Activated T-cell treated with anti-CD3 and anti-CD28 coated beads, Interleukin-2, amount 50 U/mL, for 4 hours (primary cell): Measurements from ENCODE around the gene PCSK6. TPM values are rescaled to one million over a fixed set of nuclear protein-coding genes. Genes with fewer than 3 reads are reported as not detected.

Source experiments
- ATAC-seq, 2 donors: fragments of 200-7000 bp; cut with Tn5 transposase; one replicate each; pipeline ENCODE4 v1.10.0; 2021
- DNase-seq: peaks from one replicate; pipeline ENCODE4 v3.0.0-alpha.2; 2020
- H3K27me3 Mint-ChIP-seq: one replicate; pipeline ENCODE4 v1.8.0; 2021; ENCODE audit warnings: low read depth, mixed read lengths
- H3K36me3 Mint-ChIP-seq: one replicate; pipeline ENCODE4 v1.8.0; 2022; ENCODE audit warnings: mixed read lengths; ENCODE audit not compliant: insufficient read depth
- H3K4me1 Mint-ChIP-seq: one replicate; pipeline ENCODE4 v1.8.0; 2021; ENCODE audit warnings: low read depth, mixed read lengths
- H3K4me3 Mint-ChIP-seq: one replicate; pipeline ENCODE4 v1.8.0; 2021; ENCODE audit warnings: mild to moderate bottlenecking, moderate library complexity, mixed read lengths
- H3K9me3 Mint-ChIP-seq: one replicate; pipeline ENCODE4 v1.8.0; 2021; ENCODE audit warnings: mixed read lengths
- total RNA-seq, 3 donors: library from RNA; stranded (reverse); gene quantifications; one replicate each; pipeline ENCODE4 v1.2.1, GENCODE V29; 2021

Gene PCSK6
- total RNA-seq, 3 donors from 2014 or later: 0.53 to 0.83 (median 0.65) TPM

- Mint-ChIP-seq H3K4me3 (no peak overlapping the region), H3K4me1 (no peaks in the 10 kb centered on the region), H3K27me3 (peaks cover 10% of the 10 kb centered on the region), H3K9me3 (no peaks in the 10 kb centered on the region), H3K36me3 (no peaks in the 10 kb centered on the region)
- ATAC-seq (no peak), DNase-seq (no peak)
These were observed 51.7 kb downstream of the PCSK6 start for GRCh38 chr15:101437618-101438481.

GRCh38 chr15:101437209-101437608 lies 52.3 kb downstream of the PCSK6 start:
- Mint-ChIP-seq H3K4me1 (no peaks in the 10 kb centered on the region), H3K4me3 (no peak overlapping the region), H3K27me3 (peaks cover 10% of the 10 kb centered on the region), H3K9me3 (no peaks in the 10 kb centered on the region), H3K36me3 (no peaks in the 10 kb centered on the region)
- ATAC-seq (no peak), DNase-seq (no peak)

GRCh38 chr15:101436526-101436925 lies 53.0 kb downstream of the PCSK6 start:
- Mint-ChIP-seq H3K36me3 (no peaks in the 10 kb centered on the region), H3K27me3 (peaks cover 10% of the 10 kb centered on the region), H3K9me3 (no peaks in the 10 kb centered on the region), H3K4me1 (no peaks in the 10 kb centered on the region), H3K4me3 (no peak overlapping the region)
- no peak for DNase-seq
- no peak for ATAC-seq

GRCh38 chr15:101435761-101436160 lies 53.7 kb downstream of the PCSK6 start:
- H3K36me3 Mint-ChIP-seq: no peaks in the 10 kb centered on the region
- peaks cover 10% of the 10 kb centered on the region for H3K27me3 Mint-ChIP-seq
- H3K4me3 Mint-ChIP-seq: no peak overlapping the region
- DNase-seq: no peak
- H3K9me3 Mint-ChIP-seq: no peaks in the 10 kb centered on the region
- ATAC-seq: no peak
- no peaks in the 10 kb centered on the region for H3K4me1 Mint-ChIP-seq

GRCh38 chr15:101434032-101434920 lies 55.2 kb downstream of the PCSK6 start:
- ATAC-seq: no peak
- H3K4me3 Mint-ChIP-seq: no peak overlapping the region
- no peak for DNase-seq
- H3K36me3 Mint-ChIP-seq: no peaks in the 10 kb centered on the region
- peaks cover 8% of the 10 kb centered on the region for H3K27me3 Mint-ChIP-seq
- H3K9me3 Mint-ChIP-seq: no peaks in the 10 kb centered on the region
- H3K4me1 Mint-ChIP-seq: no peaks in the 10 kb centered on the region

GRCh38 chr15:101433396-101433795 lies 56.1 kb downstream of the PCSK6 start:
- H3K9me3 Mint-ChIP-seq: no peaks in the 10 kb centered on the region

GRCh38 chr15:101432982-101433381 lies 56.5 kb downstream of the PCSK6 start:
- ATAC-seq (no peak), DNase-seq (no peak)
- no peaks in the 10 kb centered on the region for H3K4me1 Mint-ChIP-seq
- H3K4me3 Mint-ChIP-seq: no peak overlapping the region
- no peaks in the 10 kb centered on the region for H3K9me3 Mint-ChIP-seq
- H3K36me3 Mint-ChIP-seq: no peaks in the 10 kb centered on the region
- H3K27me3 Mint-ChIP-seq: peaks cover 7% of the 10 kb centered on the region

More at GRCh38 chr15:101433396-101433795, 56.1 kb downstream of the PCSK6 start:
- no peak for ATAC-seq
- Mint-ChIP-seq H3K36me3 (no peaks in the 10 kb centered on the region), H3K27me3 (peaks cover 7% of the 10 kb centered on the region), H3K4me1 (no peaks in the 10 kb centered on the region), H3K4me3 (no peak overlapping the region)
- DNase-seq: no peak

GRCh38 chr15:101431748-101432147 lies 57.8 kb downstream of the PCSK6 start:
- H3K36me3 Mint-ChIP-seq: no peaks in the 10 kb centered on the region
- no peak for ATAC-seq
- H3K4me3 Mint-ChIP-seq: no peak overlapping the region
- no peak for DNase-seq
- H3K9me3 Mint-ChIP-seq: no peaks in the 10 kb centered on the region
- H3K27me3 Mint-ChIP-seq: peaks cover 9% of the 10 kb centered on the region
- H3K4me1 Mint-ChIP-seq: no peaks in the 10 kb centered on the region

- Mint-ChIP-seq H3K36me3 (no peaks in the 10 kb centered on the region), H3K9me3 (no peaks in the 10 kb centered on the region), H3K4me1 (no peaks in the 10 kb centered on the region), H3K4me3 (no peak overlapping the region), H3K27me3 (peaks cover 9% of the 10 kb centered on the region)
- ATAC-seq (no peak), DNase-seq (no peak)
These were observed 58.2 kb downstream of the PCSK6 start for GRCh38 chr15:101431301-101431700.

- no peaks in the 10 kb centered on the region for H3K4me1 Mint-ChIP-seq
These were observed 59.9 kb downstream of the PCSK6 start for GRCh38 chr15:101429646-101430045.

GRCh38 chr15:101429191-101429590 lies 60.3 kb downstream of the PCSK6 start:
- no peak for DNase-seq
- H3K36me3 Mint-ChIP-seq: no peaks in the 10 kb centered on the region
- no peaks in the 10 kb centered on the region for H3K9me3 Mint-ChIP-seq
- ATAC-seq: no peak
- no peak overlapping the region for H3K4me3 Mint-ChIP-seq
- H3K27me3 Mint-ChIP-seq: peaks cover 7% of the 10 kb centered on the region
- H3K4me1 Mint-ChIP-seq: no peaks in the 10 kb centered on the region

More at GRCh38 chr15:101429646-101430045, 59.9 kb downstream of the PCSK6 start:
- no peaks in the 10 kb centered on the region for H3K9me3 Mint-ChIP-seq
- no peaks in the 10 kb centered on the region for H3K36me3 Mint-ChIP-seq
- peaks cover 6% of the 10 kb centered on the region for H3K27me3 Mint-ChIP-seq
- DNase-seq: no peak
- H3K4me3 Mint-ChIP-seq: no peak overlapping the region
- ATAC-seq: no peak

- Mint-ChIP-seq H3K4me1 (no peaks in the 10 kb centered on the region), H3K36me3 (no peaks in the 10 kb centered on the region), H3K9me3 (no peaks in the 10 kb centered on the region), H3K27me3 (peaks cover 9% of the 10 kb centered on the region), H3K4me3 (no peak overlapping the region)
- DNase-seq (no peak), ATAC-seq (no peak)
These were observed 60.7 kb downstream of the PCSK6 start for GRCh38 chr15:101428758-101429157.

- Mint-ChIP-seq H3K9me3 (peaks cover 2% of the 10 kb centered on the region), H3K4me1 (no peaks in the 10 kb centered on the region), H3K27me3 (peaks cover 9% of the 10 kb centered on the region), H3K4me3 (no peak overlapping the region), H3K36me3 (no peaks in the 10 kb centered on the region)
- no peak for DNase-seq
- ATAC-seq: no peak
These were observed 61.7 kb downstream of the PCSK6 start for GRCh38 chr15:101427606-101428487.
